Stimulated activated CD4-positive, alpha-beta T cell treated with anti-CD3 and anti-CD28 coated beads, Interleukin-12 subunit alpha, Interleukin-12 subunit beta, amount 100 ng/mL, for 4 hours (primary cell): ENCODE data around the gene MIA.
"Not testable (repeated sequence)": the region's sequence is repeated elsewhere in the genome, so short reads cannot be mapped to it uniquely, and the experiment has no call there.

Source experiments
- DNase-seq: peaks from one replicate; pipeline ENCODE4 v3.0.0-alpha.2; 2020

The MIA gene

DNA sequence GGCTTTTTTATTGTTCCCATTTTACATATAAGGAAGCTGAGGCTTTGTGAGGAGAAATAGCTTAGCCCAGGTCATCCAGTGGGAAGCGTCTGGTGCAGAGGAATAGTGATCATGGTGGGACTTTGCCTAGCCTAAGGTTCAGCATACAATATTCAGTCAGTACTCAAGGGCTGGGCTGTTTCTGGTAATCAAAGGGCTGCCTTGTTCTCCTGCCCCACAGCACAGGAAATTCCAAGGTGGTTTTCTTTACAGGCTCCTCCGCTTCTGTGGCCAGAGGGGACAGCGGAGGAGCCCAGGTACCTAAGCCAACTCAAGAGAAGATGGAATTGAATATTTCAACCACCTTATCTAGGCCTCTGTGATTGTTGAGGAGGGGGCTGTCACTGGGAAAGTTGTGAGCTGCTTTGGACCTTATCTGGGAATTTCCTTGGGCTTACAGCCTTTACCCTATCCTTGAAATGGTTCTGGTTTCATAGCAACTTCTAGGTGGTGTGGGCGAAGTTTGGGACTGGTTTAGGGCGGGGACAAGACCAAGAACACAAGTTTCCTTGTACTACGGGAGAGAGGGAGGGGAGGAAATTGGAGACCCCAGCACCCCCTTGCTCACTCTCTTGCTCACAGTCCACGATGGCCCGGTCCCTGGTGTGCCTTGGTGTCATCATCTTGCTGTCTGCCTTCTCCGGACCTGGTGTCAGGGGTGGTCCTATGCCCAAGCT lies at the start of gene MIA:
Gene MIA (plus strand): TSS at position 606 of the 716 bp plus-strand sequence. CDS start 22 bp downstream, at position 628.
- DNase-seq = no peak

DNA sequence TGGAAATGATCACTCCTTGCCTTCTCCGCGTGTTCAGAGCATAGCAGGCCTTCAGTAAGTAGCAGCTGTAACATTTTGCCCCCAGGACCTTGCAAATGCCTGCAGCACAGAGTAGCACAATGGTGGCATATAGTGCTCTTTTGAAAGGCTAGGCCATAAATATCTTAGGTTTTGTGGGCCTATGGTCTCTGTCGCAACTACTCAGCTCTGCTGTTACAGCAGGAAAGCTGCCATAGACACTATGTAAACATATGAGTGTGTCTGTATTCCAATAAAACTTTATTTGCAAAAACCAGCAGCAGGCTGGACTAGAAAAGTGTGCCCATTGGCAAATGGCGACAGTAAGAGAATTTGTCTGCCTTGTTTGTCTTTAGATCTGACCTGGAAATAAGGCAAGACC lies 49.0 kb upstream of the MIA start:
- DNase-seq = no peak

DNA sequence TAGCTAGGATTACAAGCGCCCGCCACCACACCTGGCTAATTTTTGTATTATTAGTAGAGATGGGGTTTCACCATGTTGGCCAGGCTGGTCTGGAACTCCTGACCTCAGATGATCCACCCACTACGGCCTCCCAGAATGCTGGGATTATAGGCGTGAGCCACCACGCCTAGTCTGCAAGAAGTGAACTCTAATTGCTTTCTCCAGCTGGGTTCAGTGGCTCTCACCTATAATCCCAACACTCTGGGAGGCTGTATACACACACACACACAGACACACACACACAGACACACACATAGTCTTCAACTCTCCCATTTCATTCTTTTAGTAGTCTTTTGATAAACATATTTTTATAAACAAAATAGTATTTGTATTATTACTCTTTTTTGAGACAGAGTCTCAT lies 45.3 kb upstream of the MIA start:
- DNase-seq = not testable (repeated sequence)

DNA sequence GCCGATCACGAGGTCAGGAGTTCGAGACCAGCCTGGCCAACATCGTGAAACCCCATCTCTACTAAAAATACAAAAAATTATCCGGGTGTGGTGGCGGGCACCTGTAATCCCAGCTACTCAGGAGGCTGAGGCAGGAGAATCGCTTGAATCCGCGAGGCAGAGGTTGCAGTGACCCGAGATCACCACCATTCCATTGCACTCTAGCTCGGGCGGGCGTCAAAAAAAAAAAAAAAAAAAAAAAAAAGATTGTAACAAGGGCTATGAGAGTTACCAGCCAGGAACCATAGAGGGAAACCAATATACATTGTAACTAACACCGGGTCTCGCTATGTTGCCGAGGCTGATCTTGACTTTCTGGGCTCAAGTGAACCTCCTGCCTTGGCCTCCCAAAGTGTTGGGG lies 43.0 kb upstream of the MIA start:
- DNase-seq = not testable (repeated sequence)

DNA sequence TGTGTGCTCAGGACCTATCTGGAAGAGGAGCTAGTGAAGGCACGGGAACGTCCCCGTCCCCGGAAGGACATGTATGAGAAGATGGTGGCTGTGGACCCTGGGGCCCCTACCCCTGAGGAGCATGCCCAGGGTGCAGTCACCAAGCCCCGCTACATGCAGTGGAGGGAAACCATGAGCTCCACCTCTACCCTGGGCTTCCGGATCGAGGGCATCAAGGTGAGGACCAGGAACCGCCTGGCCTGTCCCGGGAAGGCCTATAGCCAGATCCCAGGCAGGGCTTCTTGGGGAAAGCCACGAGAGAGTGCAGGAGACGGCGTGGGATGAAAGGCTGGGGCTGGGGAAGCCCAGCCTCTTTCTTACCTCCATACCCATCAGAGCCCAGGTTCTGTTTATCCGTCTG lies 42.2 kb upstream of the MIA start:
- no peak for DNase-seq

DNA sequence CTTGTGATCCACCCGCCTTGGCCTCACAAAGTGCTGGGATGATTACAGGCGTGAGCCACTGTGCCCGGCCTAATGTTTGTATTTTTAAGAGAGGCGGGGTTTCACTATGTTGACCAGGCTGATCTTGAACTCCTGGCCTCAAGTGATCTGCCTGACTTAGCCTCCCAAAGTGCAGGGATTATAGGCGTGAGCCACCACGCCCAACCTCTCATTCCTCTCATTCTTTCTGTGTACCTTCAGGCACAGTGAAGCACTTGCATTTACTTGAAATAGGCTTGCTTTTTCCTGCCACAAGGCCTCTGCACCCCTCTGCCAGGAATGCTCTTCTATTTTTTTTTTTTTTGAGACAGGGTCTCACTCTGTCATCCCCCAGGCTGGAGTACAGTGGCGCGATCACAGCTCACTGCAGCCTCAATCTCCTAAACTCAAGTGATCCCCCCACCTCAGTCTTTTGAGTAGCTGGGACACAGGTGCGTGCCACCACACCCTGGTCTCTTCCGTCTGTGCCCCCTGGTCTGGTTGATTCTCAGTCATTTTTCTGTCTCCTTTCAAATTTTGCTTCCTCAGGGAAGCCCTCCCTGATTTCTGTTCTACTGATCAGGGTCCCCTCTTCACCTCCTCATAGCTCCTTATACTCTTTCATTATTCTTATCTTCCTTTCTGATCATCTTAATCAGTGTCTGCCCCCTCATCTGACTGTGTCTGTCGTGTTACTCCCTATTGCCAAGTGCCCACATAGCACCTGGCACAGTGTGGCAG lies 40.1 kb upstream of the MIA start:
- DNase-seq = no peak

DNA sequence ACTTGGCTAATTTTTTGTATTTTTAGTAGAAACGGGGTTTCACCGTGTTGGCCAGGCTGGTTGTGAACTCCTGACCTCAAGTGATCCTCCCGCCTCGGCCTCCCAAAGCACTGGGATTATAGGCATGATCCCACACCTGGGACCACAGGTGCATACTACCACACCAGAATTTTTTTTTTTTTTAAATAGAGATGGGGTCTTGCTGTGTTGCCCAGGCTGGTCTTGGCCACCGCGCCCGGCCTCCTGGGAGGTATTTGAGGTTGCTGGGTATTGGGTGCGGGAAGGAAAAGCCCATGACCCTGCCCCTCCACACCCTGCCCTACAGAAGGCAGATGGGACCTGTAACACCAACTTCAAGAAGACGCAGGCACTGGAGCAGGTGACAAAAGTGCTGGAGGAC lies 38.7 kb upstream of the MIA start:
- DNase-seq = no peak

DNA sequence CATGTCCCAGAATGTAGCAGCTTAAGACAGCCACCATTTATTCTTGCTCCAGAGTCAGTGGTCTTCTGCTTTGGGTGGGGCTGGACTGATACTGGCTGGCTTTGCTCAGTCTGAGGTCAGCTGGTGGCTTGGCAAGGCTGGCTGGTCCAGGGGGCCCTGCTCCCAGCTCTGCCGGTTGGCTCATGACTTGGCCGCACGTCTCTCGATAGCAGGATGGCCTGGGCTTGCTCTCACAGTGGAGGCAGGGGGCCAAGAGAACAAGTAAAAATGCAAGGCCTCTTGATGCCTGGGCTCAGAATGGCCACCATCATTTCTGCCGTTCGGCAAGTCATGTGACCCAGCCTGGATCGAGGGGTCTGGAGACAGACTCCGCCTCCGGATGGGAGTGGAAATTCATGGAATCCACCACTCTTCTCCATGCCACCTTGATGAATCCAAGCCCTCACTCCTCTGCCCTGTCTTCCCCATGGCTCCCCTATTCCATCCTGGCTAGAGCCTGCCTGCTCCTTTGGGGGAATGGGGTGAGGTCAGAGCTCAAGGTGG lies 38.1 kb upstream of the MIA start:
- no peak for DNase-seq

DNA sequence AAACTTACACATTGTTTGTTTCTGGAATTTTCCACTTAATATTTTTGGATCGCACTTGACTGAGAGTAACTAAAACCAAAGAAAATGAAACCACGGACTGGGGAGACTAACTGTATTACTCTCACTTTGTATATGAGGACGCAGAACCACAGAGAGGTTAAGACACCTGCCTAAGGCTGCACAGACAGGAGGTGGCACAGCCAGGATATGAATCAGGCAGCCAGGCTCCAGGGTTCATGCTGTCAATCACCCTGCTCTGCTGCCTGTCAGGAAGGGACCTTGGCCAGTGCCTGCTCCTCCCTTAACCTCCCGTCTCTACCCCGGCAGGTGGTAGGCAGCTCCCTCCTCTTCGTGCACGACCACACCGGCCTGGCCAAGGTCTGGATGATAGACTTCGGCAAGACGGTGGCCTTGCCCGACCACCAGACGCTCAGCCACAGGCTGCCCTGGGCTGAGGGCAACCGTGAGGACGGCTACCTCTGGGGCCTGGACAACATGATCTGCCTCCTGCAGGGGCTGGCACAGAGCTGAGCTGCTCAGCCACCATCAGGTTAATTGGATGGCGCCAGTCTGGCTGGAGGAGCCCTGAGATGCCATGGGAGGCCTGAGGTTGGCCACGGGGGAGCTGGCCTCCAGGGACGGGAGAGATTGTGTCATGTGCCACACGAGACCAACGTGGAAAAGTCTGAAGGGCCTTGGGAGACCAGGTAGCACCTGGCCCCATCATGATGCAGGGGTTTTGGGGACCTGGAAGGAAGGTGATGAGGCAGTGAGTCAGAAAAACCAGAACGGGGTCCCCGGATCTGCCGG lies 36.1 kb upstream of the MIA start:
- DNase-seq = no peak

DNA sequence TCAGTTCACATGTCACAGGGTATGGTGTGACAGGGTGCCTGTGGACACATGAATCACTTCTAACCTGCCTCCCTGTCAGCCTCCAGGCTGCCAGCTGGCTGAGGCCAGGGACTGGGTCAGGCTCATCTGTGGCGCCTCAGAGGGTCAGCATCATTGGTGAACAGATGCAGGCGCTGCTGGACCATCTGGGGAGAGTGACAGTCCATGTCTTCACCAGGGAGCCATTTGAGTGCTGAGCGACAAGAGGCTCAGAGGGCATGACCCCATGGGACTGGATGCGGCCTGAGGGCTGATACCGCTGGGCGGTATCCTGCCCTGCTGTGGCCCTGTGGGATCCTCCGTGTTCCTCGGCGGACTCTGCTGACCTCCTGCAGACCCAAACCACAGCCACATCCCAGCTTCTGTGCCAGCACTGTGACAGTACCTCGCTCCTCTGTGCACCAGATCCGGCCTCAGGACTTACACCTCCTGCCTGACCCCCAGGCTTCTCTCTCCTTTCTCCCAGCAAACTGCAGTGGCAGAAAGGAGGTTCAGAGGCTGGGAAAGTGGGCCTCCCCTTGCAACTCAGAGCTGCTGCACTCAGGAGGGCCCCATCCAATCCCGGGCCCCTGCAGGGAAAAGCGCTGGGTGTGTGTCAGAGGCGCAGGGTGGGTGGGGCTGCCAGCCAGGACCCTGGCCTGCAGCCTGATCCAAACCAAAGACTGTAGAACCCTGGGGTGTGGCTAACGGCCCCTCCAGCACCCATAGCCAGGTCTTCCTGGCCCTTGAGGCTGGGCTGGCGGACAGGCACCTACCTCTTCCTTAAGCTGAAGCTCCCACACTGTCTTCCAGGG lies 35.2 kb upstream of the MIA start:
- DNase-seq = no peak

DNA sequence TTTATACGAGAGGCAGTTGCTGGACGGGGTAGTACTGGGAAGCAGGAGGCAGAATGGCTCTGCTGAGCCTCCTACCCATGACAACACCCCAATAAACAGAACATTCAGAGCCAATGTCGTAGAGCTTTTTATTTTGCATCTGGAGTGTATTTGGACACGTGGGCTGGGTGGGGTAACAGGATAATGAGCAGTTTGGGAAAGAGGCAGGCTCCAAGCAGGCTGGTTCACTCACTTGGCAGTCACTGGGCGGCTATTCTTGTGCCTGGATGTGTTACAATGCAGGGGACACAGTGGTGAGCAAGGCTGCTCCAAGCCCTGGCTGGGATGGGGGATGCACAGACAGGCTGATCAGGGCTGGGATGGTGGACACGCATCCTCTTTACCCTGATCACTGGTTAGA lies 34.6 kb upstream of the MIA start:
- no peak for DNase-seq

DNA sequence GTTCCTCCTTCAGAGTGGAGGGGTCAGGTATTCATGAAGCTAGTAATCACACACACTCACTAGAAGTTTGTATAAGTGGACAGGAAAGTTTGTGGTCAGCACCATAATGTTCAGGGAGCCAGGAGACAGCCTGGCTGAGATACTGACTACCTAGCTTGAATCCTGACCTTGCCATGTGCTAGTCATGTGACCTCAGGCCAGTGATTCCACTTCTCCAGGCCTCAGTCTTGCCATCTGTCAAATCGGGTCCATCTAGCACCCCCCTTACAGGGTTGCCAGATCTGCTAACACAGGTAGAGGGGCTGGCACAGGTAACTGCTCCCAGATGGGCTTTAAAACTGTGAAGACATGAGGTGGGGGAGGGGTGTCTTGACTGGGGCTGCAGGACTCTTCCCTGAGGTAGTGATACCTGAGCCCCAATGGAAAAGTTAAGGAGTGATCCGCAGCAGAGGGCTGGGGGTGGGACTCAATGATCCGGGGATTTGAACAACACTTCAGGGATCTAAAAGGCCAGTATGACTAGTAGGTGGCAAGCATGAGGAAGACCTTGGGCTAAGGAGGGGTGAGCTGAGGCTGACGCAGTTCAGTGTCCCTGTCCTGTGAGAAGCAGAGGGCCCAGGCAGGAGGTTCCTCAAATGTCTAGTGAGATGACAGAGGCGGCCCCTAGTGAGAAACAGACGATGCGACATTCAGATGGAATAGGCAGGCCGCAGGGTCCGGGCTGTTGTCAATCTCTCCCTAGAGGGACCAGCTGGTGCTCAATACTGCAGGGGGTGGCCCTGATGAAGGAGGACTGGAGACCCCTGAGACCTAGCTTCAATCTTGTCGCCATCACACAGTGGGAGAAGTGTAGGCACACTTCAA lies 33.6 kb upstream of the MIA start:
- no peak for DNase-seq

DNA sequence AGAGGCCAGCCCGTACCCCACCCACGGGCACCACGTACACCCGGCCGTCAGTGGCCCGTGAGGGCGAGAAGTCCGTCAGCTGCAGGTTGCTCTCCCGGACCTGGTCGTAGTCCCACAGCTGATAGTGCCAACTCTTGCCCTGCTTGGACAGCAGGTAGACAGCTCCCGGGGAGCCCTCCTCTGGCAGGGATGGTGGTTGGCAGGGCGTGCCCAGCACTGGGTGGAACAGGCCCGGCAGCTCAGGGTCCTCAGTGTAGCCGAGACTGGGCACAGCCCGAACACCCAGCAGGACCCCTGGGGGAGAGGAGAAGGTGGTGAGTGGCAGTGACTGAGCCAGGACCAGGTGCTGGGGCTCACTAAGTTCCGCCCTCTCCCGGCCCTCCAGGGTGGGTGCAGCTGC lies 32.8 kb upstream of the MIA start:
- DNase-seq = no peak

DNA sequence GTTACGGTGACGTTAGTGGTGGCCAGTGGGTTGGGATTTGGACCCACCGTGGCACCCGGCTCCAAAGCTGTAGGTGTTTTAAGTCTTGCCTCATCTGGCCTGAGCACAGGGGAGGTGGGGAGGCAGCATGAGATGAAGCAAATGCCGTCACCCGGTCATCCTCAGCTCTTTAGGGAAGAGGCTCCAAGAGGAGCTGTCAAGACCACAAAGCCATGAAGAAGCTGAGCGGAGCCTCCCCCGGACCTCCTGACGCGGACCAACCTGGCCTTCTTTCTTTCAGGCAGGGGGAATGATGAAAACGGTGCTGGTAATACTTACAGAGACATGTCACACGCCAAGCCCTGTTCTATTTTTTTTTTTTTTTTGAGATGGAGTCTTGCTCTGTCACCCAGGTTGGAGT lies 32.4 kb upstream of the MIA start:
- DNase-seq = no peak

DNA sequence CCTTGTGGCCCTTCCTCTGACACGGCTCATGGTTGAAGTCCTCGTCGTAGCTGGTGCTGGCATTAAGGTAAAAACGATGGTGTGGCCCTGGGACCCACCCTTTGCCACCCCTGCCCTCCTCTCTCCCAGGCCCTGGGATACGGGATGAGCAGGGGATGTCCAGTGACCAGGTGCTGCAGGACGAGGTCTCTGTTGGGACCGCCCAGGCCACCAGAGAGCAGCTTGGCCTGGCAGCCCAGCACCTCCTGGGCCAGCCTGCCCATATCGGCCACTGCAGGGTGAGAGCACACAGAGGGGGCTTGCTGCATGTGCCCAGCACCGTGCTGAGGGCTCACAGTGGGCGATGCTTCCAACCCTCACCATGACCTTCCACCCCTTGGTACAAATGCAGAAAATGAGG lies 31.4 kb upstream of the MIA start:
- no peak for DNase-seq

DNA sequence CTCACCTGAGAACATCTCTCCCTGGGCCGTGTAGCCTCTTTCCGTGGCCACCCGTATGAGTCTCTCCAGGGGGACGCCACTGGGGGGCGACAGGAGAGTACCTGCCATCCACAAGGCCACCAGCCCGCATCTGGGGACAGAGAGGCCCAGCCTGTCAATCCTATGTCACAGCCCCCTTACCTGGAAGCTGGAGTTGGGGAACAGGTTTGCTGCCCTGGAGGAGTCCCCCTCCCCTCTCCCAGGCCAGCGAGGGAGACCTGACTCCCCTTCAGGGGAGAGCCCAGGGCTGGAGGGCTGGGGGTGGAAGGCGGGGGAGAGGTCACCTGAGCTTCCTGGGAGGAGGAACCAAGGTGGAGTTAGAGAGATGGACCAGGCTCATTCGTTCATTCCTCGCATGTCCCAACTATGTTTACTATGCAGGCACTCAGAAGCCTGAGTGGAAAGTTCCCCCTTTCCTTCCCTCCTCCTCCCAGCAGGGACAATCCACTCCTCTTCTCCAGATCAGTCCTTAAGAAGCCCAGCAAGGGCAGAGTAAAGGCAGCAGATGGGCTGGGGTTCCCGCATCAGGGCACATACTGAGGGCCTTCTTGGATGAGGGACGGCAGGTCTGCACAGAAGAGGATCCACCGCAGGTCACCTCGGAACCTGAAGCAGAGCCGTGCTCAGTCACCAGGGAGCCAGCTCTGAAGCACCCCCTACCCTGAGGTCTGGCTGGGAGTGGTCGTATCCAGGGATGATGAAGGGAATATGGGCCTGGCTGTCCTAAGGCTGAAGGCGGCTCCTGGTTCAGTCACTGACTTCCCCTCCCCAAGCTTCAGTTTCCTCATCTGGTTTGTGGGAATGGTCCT lies 30.5 kb upstream of the MIA start:
- no peak for DNase-seq

DNA sequence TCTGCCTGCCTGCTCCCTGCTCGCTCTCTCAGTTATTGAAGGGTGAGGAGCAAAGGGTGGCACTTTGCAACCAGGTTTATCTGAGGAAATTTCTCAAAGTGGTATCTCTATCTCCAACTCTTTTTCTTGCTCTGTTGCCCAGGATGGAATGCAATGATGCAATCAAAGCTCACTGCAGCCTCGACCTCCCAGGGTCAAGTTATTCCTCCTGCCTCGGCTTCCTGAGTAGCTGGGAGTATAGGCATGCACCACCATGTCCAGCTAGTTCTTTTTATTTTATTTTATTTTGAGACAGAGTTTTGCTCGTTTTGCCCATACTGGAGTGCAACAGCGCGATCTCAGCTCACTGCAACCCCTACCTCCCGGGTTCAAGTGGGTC lies 29.9 kb upstream of the MIA start:
- no peak for DNase-seq

DNA sequence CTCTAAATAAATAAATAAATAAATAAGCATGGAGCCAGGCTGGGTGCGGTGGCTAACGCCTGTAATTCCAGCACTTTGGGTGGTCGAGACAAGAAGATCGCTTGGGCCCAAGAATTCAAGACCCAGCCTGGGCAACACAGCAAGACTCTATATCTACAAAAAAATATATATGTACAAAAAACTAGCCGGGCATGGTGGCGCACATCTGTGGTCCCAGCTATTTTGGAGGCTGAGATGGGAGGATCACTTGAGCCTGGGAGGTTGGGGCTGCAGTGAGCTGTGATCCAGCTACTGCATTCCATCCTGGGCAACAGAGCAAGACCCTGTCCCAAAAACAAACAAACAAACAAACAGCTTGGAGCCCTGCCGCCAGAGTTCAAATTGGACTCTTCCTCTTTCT lies 27.8 kb upstream of the MIA start:
- DNase-seq = no peak

DNA sequence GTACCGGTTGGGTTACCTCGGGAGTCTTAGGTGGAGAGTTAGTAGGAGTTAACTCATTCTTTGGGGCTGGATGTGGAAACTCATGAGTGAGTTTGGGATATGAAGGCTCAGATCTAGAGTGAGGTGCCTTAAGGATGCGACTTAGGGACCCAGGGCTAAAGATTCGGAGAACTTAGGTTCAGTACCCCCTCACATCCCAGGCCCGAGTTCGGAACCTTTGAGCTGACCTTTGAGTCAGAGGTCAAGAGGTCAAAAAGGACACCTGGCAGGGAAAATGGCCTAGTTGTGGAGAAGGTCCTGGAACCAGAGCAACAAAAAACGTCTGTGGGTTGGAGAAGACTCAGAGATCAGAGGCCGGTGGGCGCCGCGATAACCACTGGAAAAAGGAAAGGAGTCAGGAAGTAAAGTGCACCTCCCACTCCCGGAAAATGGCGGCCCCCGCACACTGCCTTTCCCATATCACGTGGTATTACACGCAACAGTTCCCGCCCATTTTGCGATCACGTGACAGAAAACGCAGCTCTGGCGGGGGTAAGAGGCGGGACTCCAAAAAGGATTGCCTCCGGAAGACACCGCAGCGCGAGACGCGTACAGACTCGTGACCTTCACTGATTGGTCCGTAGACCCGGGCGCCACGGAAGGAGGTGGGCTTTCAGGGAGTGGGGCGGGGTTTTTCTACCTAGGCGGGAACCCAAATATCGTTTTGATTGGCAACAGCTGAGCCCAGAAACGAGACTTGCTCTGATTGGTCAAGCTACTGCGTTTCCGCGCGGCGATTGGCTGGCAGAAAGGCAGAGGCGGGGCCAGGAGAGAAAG lies 25.1 kb upstream of the MIA start, which contains the start of gene ACTMAP:
Gene ACTMAP (minus strand): TSS at position 420 of the 816 bp plus-strand sequence. CDS start 674 bp downstream, outside the sequence.
- peak; percentile 98 for DNase-seq
